LNCaP clone FGC (cell line): ENCODE results near the gene APCDD1L.

Experiments used
- DNase-seq: peaks from one replicate; pipeline ENCODE4 v3.0.0-alpha.2; 2011; ENCODE audit warnings: low read depth
- H3K4me3 ChIP-seq: 2 replicates; pipeline ENCODE4 v1.5.1; 2011; ENCODE audit warnings: mild to moderate bottlenecking, low read depth, low read length, control low read depth
- TF ChIP-seq, protein P1 (sequence below): IDR thresholded peaks from 2 replicates; pipeline ENCODE4 v1.5.1; 2012; ENCODE audit warnings: mild to moderate bottlenecking; ENCODE audit not compliant: control insufficient read depth, insufficient read depth; ENCODE audit errors: extremely low read depth

Gene APCDD1L

DNA sequence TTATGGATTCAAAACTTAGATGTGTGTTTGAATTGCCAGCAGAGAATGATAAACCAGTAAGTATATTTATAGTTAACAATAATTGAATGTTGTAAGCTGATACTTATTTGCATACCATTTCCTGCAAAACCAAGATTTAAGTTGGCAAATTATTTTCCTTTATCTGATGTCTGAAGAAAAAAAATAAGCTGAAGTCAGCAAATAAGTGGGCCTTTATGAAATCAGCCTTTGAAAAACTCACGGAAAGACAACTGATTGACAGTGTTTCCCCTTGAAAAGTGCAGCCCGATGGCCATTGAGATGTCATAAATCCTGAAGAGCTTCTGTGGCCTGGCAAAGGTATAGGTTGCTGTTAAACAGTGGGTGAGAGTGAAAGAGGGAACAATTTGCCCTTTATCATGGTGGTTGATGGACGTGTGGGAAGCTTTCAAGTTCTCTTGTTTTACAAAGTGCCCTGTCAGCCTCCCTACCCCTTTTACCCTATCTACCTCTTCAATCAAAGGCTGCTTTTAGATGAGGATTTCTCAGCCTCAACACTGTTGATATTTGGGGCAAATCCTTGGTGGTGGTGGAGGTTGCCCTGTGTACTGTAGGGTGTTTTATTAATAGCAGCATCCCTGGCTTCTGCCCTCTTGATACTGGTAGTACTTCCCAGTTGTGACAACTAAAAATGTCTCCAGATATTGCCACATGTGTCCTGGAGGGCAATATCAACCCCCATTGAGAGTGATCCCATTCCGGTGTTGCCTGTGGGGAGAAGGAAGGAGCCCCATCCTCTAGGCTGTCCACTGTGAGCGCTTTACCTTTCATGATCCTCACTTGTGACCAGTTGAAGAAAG is 76.0 kb downstream of the APCDD1L start:
- no peak for DNase-seq
- H3K4me3 ChIP-seq: no peak overlapping the region
- TF ChIP-seq, protein P1, sequence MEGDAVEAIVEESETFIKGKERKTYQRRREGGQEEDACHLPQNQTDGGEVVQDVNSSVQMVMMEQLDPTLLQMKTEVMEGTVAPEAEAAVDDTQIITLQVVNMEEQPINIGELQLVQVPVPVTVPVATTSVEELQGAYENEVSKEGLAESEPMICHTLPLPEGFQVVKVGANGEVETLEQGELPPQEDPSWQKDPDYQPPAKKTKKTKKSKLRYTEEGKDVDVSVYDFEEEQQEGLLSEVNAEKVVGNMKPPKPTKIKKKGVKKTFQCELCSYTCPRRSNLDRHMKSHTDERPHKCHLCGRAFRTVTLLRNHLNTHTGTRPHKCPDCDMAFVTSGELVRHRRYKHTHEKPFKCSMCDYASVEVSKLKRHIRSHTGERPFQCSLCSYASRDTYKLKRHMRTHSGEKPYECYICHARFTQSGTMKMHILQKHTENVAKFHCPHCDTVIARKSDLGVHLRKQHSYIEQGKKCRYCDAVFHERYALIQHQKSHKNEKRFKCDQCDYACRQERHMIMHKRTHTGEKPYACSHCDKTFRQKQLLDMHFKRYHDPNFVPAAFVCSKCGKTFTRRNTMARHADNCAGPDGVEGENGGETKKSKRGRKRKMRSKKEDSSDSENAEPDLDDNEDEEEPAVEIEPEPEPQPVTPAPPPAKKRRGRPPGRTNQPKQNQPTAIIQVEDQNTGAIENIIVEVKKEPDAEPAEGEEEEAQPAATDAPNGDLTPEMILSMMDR: no peak

DNA sequence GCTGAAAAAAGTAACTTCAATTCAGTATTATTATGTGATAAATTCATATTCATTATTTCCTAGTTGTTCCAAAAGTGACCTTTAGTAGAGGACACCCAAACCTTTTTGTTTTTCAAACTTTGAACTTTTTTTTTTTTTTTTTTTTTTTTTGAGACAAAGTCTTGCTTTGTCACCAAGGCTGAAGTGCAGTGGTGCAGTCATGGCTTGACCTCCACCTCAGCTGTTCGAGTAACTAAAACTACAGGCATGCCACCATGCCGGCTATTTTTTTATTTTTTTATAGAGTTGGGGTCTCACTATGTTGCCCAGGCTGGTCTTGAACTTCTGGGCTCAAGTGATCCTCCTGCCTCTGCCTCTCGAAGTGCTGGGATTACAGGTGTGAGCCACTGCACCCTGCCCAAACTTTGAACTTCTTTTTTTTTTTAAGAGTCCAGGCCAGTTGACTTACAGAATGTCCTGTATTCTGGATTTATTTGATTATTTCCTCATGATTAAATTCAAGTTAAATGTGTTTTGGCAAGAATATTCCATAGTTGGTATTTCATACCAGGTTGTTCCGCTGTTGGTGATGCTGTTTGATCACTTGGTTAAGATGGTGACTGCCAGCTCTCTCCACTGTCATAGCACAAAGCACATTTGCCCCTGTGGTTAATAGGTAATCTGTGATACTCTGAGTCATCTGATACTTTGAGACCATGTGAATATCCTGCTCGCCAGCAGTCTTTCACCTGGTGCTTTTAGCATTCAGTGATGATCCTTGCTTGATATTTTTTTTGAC is 78.1 kb downstream of the APCDD1L start:
- TF ChIP-seq, protein P1: no peak
- H3K4me3 ChIP-seq: no peak overlapping the region
- DNase-seq: no peak

DNA sequence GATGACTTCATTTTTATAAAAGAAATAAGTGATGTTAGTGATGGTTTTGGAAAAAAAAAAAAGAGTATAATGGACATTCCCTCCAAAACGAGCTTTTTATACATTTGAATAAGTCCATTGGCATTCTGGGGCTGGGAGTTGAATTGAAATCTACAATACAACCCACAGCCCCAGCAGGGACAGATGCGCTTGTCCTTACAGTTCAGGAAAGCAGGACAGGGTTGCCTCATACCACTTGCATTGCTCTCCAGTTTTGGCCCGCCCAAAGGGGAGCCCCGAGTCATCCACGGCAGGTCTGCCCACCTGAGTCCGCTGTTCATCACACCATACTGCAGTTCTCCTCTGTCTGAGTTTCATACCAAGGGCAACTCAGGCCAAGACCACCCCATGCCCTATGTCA is 80.0 kb downstream of the APCDD1L start:
- no peak overlapping the region for H3K4me3 ChIP-seq
- DNase-seq: no peak
- TF ChIP-seq, protein P1: no peak

DNA sequence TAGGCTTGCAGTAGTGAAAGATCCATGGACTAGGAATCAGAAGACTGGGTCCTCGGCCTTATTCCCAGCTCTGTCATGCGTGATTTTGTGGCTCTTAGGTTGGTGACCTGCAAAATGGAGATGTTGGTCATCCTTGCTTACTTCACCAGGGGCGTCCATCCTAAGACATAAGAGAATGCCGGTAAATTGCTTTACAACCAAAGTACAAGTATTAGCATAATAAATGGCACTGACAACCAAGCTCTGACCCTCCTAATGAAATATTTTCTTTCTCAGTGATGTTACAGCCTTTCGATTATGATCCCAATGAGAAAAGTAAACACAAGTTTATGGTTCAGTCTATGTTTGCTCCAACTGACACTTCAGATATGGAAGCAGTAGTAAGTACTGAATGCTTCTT is 80.9 kb downstream of the APCDD1L start:
- no peak for DNase-seq
- TF ChIP-seq, protein P1: no peak
- no peak overlapping the region for H3K4me3 ChIP-seq

DNA sequence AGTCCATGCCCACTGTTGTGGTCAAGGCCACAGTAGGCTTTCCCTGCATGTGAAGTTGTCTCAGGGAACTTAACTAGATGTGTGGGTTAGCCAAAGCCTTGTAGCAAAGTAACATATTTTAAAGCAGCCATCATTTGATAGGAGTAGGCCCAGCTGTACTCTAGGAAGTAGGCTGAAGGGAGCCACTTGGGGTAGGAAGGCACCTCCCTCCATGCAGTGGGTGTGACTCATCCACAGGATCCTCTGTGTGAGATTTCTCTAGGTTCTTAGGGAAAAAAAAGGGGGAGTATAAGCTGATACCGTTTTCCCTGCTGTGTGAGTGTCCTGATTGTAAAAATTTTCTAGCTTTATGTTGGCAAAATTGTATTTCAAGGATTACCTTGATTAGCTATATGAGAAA is 81.4 kb downstream of the APCDD1L start:
- TF ChIP-seq, protein P1: no peak
- DNase-seq: no peak
- no peak overlapping the region for H3K4me3 ChIP-seq

DNA sequence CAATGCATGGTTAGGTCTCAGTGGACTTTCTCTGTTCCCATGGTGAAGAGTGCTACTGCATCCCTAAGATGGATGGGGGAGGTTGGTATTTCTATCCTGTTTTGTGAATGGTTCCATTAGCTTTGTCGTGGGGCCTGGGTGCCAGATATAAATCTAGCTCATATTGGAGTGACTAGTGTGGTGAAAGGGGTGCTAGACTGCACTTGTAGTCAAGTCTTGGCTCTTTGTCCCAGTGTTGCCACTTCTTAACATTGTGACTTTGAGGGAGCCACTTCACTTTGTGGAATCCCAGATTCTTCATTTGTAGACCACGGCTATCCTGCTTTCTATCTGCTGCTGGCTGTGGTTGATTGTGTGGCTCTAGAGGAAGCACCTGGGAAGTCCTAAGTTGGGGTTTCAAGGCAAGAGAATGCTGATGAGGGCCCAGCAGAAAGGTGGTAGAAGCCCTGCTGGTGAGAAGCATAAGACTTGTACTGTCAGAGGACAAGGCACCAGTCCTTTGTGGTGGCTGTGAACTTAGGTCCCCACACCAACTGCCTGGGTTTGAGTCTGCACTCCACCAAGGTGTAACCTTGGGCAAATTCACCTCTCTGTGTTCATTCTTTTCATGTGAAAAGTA is 82.1 kb downstream of the APCDD1L start:
- DNase-seq: no peak
- TF ChIP-seq, protein P1: no peak
- no peak overlapping the region for H3K4me3 ChIP-seq
